Parathyroid adenoma (tissue), 2 donors: Measurements from ENCODE around the gene TTLL4.

ENCODE experiments used
- H2AFZ ChIP-seq: fragments of 300-600 bp; sonication (generic); one replicate; pipeline ENCODE4 v1.7.0; 2017; ENCODE audit warnings: antibody characterized with exemption, mild to moderate bottlenecking
- H3K27ac ChIP-seq: fragments of 300-600 bp; sonication (generic); one replicate; pipeline ENCODE4 v1.7.0; 2017
- H3K27me3 ChIP-seq: fragments of 300-600 bp; sonication (generic); one replicate; pipeline ENCODE4 v1.7.0; 2017; ENCODE audit warnings: low read length; ENCODE audit not compliant: control insufficient read depth, insufficient read depth
- H3K36me3 ChIP-seq: fragments of 300-600 bp; sonication (generic); one replicate; pipeline ENCODE4 v1.7.0; 2017; ENCODE audit warnings: low read length; ENCODE audit not compliant: control insufficient read depth, insufficient read depth
- H3K4me1 ChIP-seq: fragments of 300-600 bp; sonication (generic); one replicate; pipeline ENCODE4 v1.7.0; 2017; ENCODE audit warnings: control low read depth
- H3K4me2 ChIP-seq: fragments of 300-600 bp; sonication (generic); one replicate; pipeline ENCODE4 v1.7.0; 2017; ENCODE audit warnings: low read length
- H3K4me3 ChIP-seq: fragments of 300-600 bp; sonication (generic); one replicate; pipeline ENCODE4 v1.7.0; 2017; ENCODE audit warnings: low read depth, low read length
- H3K79me2 ChIP-seq: fragments of 300-600 bp; sonication (generic); one replicate; pipeline ENCODE4 v1.7.0; 2017; ENCODE audit warnings: control low read depth
- H3K9ac ChIP-seq: fragments of 300-600 bp; sonication (generic); one replicate; pipeline ENCODE4 v1.7.0; 2017; ENCODE audit warnings: mild to moderate bottlenecking
- H3K9me3 ChIP-seq: fragments of 300-600 bp; sonication (generic); one replicate; pipeline ENCODE4 v1.7.0; 2017; ENCODE audit warnings: low read length; ENCODE audit not compliant: control insufficient read depth
- TF ChIP-seq, protein P1 (sequence below): fragments of 300-600 bp; sonication (generic); IDR thresholded peaks from one replicate; pipeline ENCODE4 v1.7.0; 2017; ENCODE audit warnings: antibody characterized with exemption, mild to moderate bottlenecking
- donor health status: primary hyperparathyroidism.

TTLL4 gene, protein sequence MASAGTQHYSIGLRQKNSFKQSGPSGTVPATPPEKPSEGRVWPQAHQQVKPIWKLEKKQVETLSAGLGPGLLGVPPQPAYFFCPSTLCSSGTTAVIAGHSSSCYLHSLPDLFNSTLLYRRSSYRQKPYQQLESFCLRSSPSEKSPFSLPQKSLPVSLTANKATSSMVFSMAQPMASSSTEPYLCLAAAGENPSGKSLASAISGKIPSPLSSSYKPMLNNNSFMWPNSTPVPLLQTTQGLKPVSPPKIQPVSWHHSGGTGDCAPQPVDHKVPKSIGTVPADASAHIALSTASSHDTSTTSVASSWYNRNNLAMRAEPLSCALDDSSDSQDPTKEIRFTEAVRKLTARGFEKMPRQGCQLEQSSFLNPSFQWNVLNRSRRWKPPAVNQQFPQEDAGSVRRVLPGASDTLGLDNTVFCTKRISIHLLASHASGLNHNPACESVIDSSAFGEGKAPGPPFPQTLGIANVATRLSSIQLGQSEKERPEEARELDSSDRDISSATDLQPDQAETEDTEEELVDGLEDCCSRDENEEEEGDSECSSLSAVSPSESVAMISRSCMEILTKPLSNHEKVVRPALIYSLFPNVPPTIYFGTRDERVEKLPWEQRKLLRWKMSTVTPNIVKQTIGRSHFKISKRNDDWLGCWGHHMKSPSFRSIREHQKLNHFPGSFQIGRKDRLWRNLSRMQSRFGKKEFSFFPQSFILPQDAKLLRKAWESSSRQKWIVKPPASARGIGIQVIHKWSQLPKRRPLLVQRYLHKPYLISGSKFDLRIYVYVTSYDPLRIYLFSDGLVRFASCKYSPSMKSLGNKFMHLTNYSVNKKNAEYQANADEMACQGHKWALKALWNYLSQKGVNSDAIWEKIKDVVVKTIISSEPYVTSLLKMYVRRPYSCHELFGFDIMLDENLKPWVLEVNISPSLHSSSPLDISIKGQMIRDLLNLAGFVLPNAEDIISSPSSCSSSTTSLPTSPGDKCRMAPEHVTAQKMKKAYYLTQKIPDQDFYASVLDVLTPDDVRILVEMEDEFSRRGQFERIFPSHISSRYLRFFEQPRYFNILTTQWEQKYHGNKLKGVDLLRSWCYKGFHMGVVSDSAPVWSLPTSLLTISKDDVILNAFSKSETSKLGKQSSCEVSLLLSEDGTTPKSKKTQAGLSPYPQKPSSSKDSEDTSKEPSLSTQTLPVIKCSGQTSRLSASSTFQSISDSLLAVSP

DNA sequence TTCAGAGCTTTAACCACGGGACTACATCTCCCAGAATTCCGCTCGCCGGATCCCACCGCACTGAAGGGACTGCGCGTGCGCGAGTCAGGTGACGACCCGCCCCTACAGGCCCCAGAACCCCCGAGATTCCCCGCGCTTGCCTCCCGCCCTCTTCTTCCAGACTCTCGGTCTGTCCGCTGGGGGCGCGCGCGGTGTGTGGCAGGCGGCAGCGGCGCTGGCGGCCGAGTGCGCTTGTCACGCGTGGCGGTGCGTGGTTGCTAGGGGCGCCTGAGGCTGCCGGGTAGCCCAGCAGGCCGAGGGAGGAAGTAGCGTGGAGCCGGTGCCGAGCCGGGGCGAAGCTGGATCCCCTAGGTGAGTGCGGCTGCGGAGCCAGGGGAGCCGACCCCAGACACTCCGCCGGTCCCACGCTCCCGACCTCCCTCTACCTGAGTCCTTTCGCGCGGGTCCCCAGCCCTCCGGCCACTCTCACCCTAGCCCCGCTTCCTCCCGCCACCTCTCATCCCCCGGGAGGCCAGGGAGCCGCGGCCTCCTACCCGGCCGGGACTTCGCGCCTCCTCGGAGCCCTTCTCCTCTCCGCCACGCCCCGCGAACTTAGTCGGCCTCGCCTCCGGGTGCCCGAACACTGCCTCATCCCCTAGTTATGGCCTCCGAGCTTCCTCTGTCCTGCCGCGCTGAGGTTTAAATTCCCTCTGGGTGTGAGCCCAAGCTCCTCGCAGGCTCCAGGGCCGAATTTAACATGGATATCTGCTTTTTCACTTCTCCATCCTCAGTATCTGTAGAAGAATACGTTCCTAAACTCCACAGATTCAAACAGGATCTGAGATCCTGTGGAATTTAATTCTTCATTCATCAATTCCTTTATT lies at the start of gene TTLL4:
Gene TTLL4 (plus strand): TSS at position 149 of the 863 bp plus-strand sequence. CDS start 26,842 bp downstream, outside the sequence.
- Histone ChIP-seq H2AFZ (peak within 1 kb of the TSS; percentile 94), H3K9ac (peak within 1 kb of the TSS; percentile 42), H3K27me3 (no peaks in the 10 kb centered on the region), H3K4me1 (no peaks in the 10 kb centered on the region), H3K4me2 (peak within 1 kb of the TSS; percentile 70), H3K27ac (peak within 1 kb of the TSS; percentile 62), H3K79me2 (peaks cover 11% of the 10 kb centered on the region), H3K36me3 (no peaks in the 10 kb centered on the region), H3K9me3 (no peaks in the 10 kb centered on the region), H3K4me3 (peak within 1 kb of the TSS; percentile 81)
- TF ChIP-seq, protein P1, sequence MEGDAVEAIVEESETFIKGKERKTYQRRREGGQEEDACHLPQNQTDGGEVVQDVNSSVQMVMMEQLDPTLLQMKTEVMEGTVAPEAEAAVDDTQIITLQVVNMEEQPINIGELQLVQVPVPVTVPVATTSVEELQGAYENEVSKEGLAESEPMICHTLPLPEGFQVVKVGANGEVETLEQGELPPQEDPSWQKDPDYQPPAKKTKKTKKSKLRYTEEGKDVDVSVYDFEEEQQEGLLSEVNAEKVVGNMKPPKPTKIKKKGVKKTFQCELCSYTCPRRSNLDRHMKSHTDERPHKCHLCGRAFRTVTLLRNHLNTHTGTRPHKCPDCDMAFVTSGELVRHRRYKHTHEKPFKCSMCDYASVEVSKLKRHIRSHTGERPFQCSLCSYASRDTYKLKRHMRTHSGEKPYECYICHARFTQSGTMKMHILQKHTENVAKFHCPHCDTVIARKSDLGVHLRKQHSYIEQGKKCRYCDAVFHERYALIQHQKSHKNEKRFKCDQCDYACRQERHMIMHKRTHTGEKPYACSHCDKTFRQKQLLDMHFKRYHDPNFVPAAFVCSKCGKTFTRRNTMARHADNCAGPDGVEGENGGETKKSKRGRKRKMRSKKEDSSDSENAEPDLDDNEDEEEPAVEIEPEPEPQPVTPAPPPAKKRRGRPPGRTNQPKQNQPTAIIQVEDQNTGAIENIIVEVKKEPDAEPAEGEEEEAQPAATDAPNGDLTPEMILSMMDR, result peak; percentile 97

DNA sequence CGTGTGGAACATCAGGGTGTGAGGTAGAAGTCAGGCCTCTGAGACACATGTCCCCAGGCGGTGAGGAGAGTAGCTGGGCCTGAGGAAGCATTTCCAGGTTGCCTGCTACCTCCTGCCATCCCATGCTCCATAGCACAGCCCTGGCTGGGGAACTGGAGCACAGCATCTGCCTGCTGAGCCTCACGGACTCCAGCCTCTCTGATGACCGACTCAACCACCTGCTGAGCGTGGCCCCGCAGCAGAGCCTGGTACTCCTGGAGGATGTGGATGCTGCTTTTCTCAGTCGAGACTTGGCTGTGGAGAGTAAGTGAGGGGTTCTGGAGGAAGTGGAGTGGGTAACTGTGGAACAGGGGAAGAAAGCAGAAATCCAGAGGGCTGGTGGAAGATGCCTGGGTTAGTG lies 48.3 kb upstream of the TTLL4 start:
- TF ChIP-seq, protein P1, result no peak
- H3K27me3 ChIP-seq, result no peaks in the 10 kb centered on the region
- H3K4me3 ChIP-seq, result no peak overlapping the region
- H3K9ac ChIP-seq, result no peak overlapping the region
- H3K36me3 ChIP-seq, result no peaks in the 10 kb centered on the region
- no peak overlapping the region for H2AFZ ChIP-seq
- no peak overlapping the region for H3K4me2 ChIP-seq
- peaks cover 6% of the 10 kb centered on the region for H3K4me1 ChIP-seq
- no peak overlapping the region for H3K27ac ChIP-seq
- H3K9me3 ChIP-seq, result no peaks in the 10 kb centered on the region
- H3K79me2 ChIP-seq, result peaks cover 10% of the 10 kb centered on the region

DNA sequence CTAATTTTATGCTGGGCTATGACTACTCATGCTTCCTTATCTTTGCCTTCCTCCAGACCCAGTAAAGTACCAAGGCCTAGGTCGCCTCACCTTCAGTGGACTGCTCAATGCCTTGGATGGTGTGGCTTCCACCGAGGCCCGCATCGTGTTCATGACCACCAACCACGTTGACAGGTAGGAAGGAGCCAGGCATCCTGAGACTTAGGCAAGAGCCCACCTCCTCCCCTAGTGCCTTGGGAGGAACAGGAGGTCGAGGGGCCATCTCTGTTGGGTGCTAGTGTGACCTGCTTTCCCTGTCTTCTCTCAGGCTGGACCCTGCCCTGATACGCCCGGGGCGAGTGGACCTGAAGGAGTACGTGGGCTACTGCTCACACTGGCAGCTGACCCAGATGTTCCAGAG lies 47.8 kb upstream of the TTLL4 start:
- Histone ChIP-seq H3K4me1 (peaks cover 6% of the 10 kb centered on the region), H3K4me3 (no peak overlapping the region), H3K9ac (no peak overlapping the region), H3K27ac (no peak overlapping the region), H3K79me2 (peaks cover 8% of the 10 kb centered on the region), H3K36me3 (no peaks in the 10 kb centered on the region), H3K27me3 (no peaks in the 10 kb centered on the region), H3K9me3 (no peaks in the 10 kb centered on the region), H2AFZ (no peak overlapping the region), H3K4me2 (no peak overlapping the region)
- TF ChIP-seq, protein P1, result no peak

DNA sequence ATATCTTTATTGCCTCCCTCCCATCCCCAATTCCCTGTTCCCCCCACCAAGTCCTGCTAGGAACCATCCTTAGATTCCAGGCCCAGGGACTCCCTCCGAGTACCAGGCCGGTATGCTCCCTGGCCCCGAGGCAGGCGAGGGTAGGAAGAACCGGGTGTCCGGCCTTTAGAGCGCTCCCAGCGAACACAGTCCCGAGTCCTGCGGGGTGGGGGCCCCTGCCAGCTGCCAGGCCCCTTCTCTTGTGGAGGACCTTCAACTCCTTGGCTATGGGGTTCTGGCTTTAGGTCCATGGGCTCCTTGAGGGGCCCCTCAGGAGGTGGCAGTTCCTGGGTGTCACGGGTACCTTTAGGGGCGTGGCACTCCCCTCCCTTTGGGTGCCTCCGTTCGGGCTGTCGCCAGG lies 46.7 kb upstream of the TTLL4 start:
- Histone ChIP-seq H3K9ac (no peak overlapping the region), H3K27ac (no peak overlapping the region), H3K27me3 (no peaks in the 10 kb centered on the region), H3K36me3 (no peaks in the 10 kb centered on the region), H3K4me3 (no peak overlapping the region), H3K9me3 (no peaks in the 10 kb centered on the region), H3K4me1 (peaks cover under 1% of the 10 kb centered on the region), H2AFZ (no peak overlapping the region), H3K79me2 (no peaks in the 10 kb centered on the region), H3K4me2 (no peak overlapping the region)
- TF ChIP-seq, protein P1, result no peak
